22Rv1 (cell line): ENCODE measurements around the gene DDC.

ENCODE experiments used
- CTCF ChIP-seq: fragments of 450-650 bp; IDR thresholded peaks from 2 replicates; pipeline ENCODE4 v1.5.1; 2017; ENCODE audit warnings: mild to moderate bottlenecking
- ZFX ChIP-seq: fragments of 450-650 bp; IDR thresholded peaks from 2 replicates; pipeline ENCODE4 v1.6.1; 2017; ENCODE audit warnings: antibody characterized with exemption, borderline replicate concordance

GRCh38 chr7:50543776-50544442, 21.3 kb downstream of the DDC start:
- no peak for TF ChIP-seq CTCF
- TF ChIP-seq ZFX, result no peak
